GM12878 (cell line): ENCODE data around the gene SLA2. TPM values are rescaled to one million over a fixed set of nuclear protein-coding genes. Genes with fewer than 3 reads are reported as not detected.

ENCODE experiments used
- ATAC-seq: fragments of 200-7000 bp; cut with Tn5 transposase; 3 replicates; pipeline ENCODE4 v1.9.1; 2020; ENCODE audit warnings: mild to moderate bottlenecking, moderate library complexity
- BruUV-seq: library from RNA; stranded (reverse); fragments of 400-500 nt; replicated peaks from 2 replicates; lab custom pipeline; 2021; lab: Mats Ljungman, UMichigan
- CTCF ChIA-PET: fragments of 300-600 bp; sonication (Branson Sonifier 250); formaldehyde crosslinking; extraction: SDS; loops from one replicate; lab custom pipeline; 2021; ENCODE audit warnings: inconsistent platforms; lab: Yijun Ruan, JAX
- POLR2A ChIA-PET: fragments of 350-600 bp; formaldehyde crosslinking; extraction: SDS; loops from one replicate; lab custom pipeline; 2021; ENCODE audit warnings: inconsistent platforms; lab: Charles Lee
- RAD21 ChIA-PET: fragments of 300-600 bp; sonication (Branson Sonifier 250); formaldehyde crosslinking; loops from one replicate; lab custom pipeline; 2023; ENCODE audit warnings: antibody characterized with exemption; ENCODE audit not compliant: unreplicated experiment; lab: Charles Lee
- SMC1A ChIA-PET: fragments of 300-600 bp; sonication (Branson Sonifier 250); formaldehyde crosslinking; loops from one replicate; lab custom pipeline; 2023; ENCODE audit not compliant: unreplicated experiment, uncharacterized antibody; lab: Charles Lee
- DNase-seq: peaks from one replicate; pipeline ENCODE4 v3.0.0-alpha.2; 2011; ENCODE audit warnings: low read depth, low spot score
- FAIRE-seq: peaks from 3 replicates; lab custom pipeline; 2011; peaks lifted over from hg19 to GRCh38; lab: Jason Lieb, UNC
- H2AFZ ChIP-seq: 2 replicates; pipeline ENCODE4 v1.6.0; 2011; ENCODE audit warnings: low read depth, low read length, control low read depth; ENCODE audit not compliant: control insufficient read depth
- H3K27ac ChIP-seq: 2 replicates; pipeline ENCODE4 v1.5.1; 2011; ENCODE audit warnings: control low read depth; ENCODE audit not compliant: control insufficient read depth, insufficient read depth
- H3K27me3 ChIP-seq, 2 experiments: replicated peaks in 1 of 2; 2 replicates each; pipeline versions ENCODE4 v1.6.0 to v1.6.1; 2011; ENCODE audit warnings: low read length in 1 of 2; ENCODE audit not compliant: control insufficient read depth in 2 of 2, insufficient read depth in 2 of 2
- H3K36me3 ChIP-seq, 2 experiments: 2 replicates each; pipeline ENCODE4 v1.5.1; 2011; ENCODE audit warnings: low read length in 1 of 2; ENCODE audit not compliant: control insufficient read depth in 2 of 2, insufficient read depth in 2 of 2
- H3K4me1 ChIP-seq: 2 replicates; pipeline ENCODE4 v1.6.1; 2011; ENCODE audit warnings: mild to moderate bottlenecking, low read length, moderate library complexity, mixed read lengths; ENCODE audit not compliant: control insufficient read depth, insufficient read depth
- H3K4me2 ChIP-seq: 2 replicates; pipeline ENCODE4 v1.6.0; 2011; ENCODE audit warnings: control low read depth; ENCODE audit not compliant: control insufficient read depth, insufficient read depth
- H3K4me3 ChIP-seq: fragments of 200-600 bp; sonication (generic); 2 replicates; pipeline ENCODE4 v1.5.1; 2016
- H3K79me2 ChIP-seq: 2 replicates; pipeline ENCODE4 v1.6.0; 2011; ENCODE audit warnings: low read length; ENCODE audit not compliant: control insufficient read depth, insufficient read depth
- H3K9ac ChIP-seq: 2 replicates; pipeline ENCODE4 v1.8.0; 2011; ENCODE audit warnings: low read length, control low read depth, mixed read lengths; ENCODE audit not compliant: control insufficient read depth, insufficient read depth
- H3K9me3 ChIP-seq: replicated peaks from 3 replicates; pipeline ENCODE4 v1.5.1; 2011; ENCODE audit warnings: mild to moderate bottlenecking, low read length; ENCODE audit not compliant: control insufficient read depth, insufficient read depth
- H4K20me1 ChIP-seq: 2 replicates; pipeline ENCODE4 v1.6.0; 2011; ENCODE audit not compliant: control insufficient read depth, insufficient read depth
- BCL3 ChIP-seq: IDR thresholded peaks from 2 replicates; pipeline ENCODE4 v1.6.1; 2011; ENCODE audit warnings: borderline replicate concordance, low read depth, mild to moderate bottlenecking, moderate library complexity, low read length; ENCODE audit not compliant: insufficient read depth, poor library complexity, severe bottlenecking
- CBX5 ChIP-seq: sonication (generic); IDR thresholded peaks from 2 replicates; pipeline ENCODE4 v1.6.1; 2016; ENCODE audit warnings: low read depth, moderate library complexity, mild to moderate bottlenecking, inconsistent platforms
- CHD1 ChIP-seq: IDR thresholded peaks from 2 replicates; pipeline ENCODE4 v1.6.1; 2012; ENCODE audit warnings: low read depth, low read length, improper control_type of control experiment
- CUX1 ChIP-seq: IDR thresholded peaks from 2 replicates; pipeline ENCODE4 v1.6.1; 2012; ENCODE audit warnings: improper control_type of control experiment, low read depth, low read length; ENCODE audit not compliant: insufficient replicate concordance
- FOS ChIP-seq: IDR thresholded peaks from 3 replicates; pipeline ENCODE4 v1.6.1; 2011; ENCODE audit warnings: borderline replicate concordance; ENCODE audit not compliant: insufficient read length; ENCODE audit errors: extremely low read depth
- MLLT1 ChIP-seq: fragments of 450-650 bp; IDR thresholded peaks from 2 replicates; pipeline ENCODE4 v1.6.1; 2016; ENCODE audit warnings: mild to moderate bottlenecking
- MTA2 ChIP-seq: fragments of 450-650 bp; IDR thresholded peaks from 2 replicates; pipeline ENCODE4 v1.6.1; 2016; ENCODE audit warnings: low read depth, mild to moderate bottlenecking, moderate library complexity
- MYB ChIP-seq: fragments of 150-350 bp; IDR thresholded peaks from 2 replicates; pipeline ENCODE4 v1.6.1; 2014; ENCODE audit warnings: mild to moderate bottlenecking, low read depth, low read length, borderline replicate concordance
- PAX5 ChIP-seq: IDR thresholded peaks from 2 replicates; pipeline ENCODE4 v1.6.1; 2011; ENCODE audit warnings: low read depth, low read length, borderline replicate concordance
- RUNX3 ChIP-seq: IDR thresholded peaks from 2 replicates; pipeline ENCODE4 v1.6.1; 2012; ENCODE audit warnings: low read length, inconsistent platforms
- STAT1 ChIP-seq: fragments of 450-650 bp; conservative IDR thresholded peaks from 2 replicates; pipeline ENCODE4 v1.6.1; 2014; ENCODE audit warnings: antibody characterized with exemption, mild to moderate bottlenecking
- TBL1XR1 ChIP-seq: IDR thresholded peaks from 2 replicates; pipeline ENCODE4 v1.6.1; 2012; ENCODE audit warnings: low read depth, low read length, improper control_type of control experiment
- WGBS: methylation state at CpG from one replicate; pipeline ENCODE4 v1.1.6; 2016; ENCODE audit warnings: low lambda C conversion rate; ENCODE audit not compliant: insufficient replicate concordance, insufficient coverage; ENCODE audit errors: missing lambda C conversion rate; 5-methylcytosine and 5-hydroxymethylcytosine counted together
- in situ Hi-C: fragments of 300-500 bp; cut with MboI; formaldehyde crosslinking; loops from 9 replicates; pipeline ENCODE4 v1.14.3; 2018; ENCODE audit warnings: mixed read lengths
- intact Hi-C: fragments of 100-400 bp; cut with micrococcal nuclease; formaldehyde crosslinking; loops from one replicate; pipeline ENCODE4 v1.14.2; 2022; ENCODE audit not compliant: unreplicated experiment
- polyA plus RNA-seq, 11 experiments: library from polyadenylated mRNA; depleted of rRNA in 4 of 11; unstranded in 6 of 11; stranded (reverse) in 5 of 11; fragments of >200 nt; fragmentation: Nextera tagmentation in 4 of 11; fragmentation: Illumina TruSeq in 1 of 11; extraction: Ambion mirVana in 4 of 11; extraction: Trizol in 1 of 11; gene quantifications; 1 replicate in 1 of 11; 2 replicates in 10 of 11; pipeline versions ENCODE4 v1.2.1 to v1.2.3, GENCODE V29; 2011 to 2016; ENCODE audit warnings: inconsistent platforms in 2 of 11, missing spikeins in 2 of 11, low read depth in 1 of 11
- total RNA-seq, 4 experiments: library from RNA; depleted of rRNA in 3 of 4; stranded (reverse); fragments of >200 nt in 3 of 4; fragmentation: Illumina TruSeq in 1 of 4; extraction: Trizol in 1 of 4; gene quantifications; 2 replicates each; pipeline versions ENCODE4 v1.2.1 to v1.2.3, GENCODE V29; 2013 to 2021

The SLA2 gene
- total and polyA plus RNA-seq, 10 of the 15 experiments (the other 5 are each of a cell fraction or from before 2014, with no cell fraction given), result 0.29 to 3.3 (median 1.4) TPM

- TF ChIP-seq FOS (no peak), STAT1 (no peak), BCL3 (no peak)
- TF ChIP-seq, all 136 proteins: peak for 0
These were observed 38.8 kb upstream of the SLA2 start (continued) for GRCh38 chr20:36684747-36685146.

GRCh38 chr20:36682311-36682710 lies 36.3 kb upstream of the SLA2 start:
- Histone ChIP-seq H3K36me3 (peaks cover 0 to 2% of the 10 kb centered on the region in 2 experiments; a peak in 1 of 4 replicates), H3K27me3 (no peaks in the 10 kb centered on the region), H2AFZ (no peak overlapping the region), H3K4me3 (no peak overlapping the region), H3K9me3 (no peaks in the 10 kb centered on the region), H3K4me1 (no peaks in the 10 kb centered on the region), H4K20me1 (no peaks in the 10 kb centered on the region), H3K4me2 (no peak overlapping the region), H3K27ac (no peak overlapping the region), H3K79me2 (no peaks in the 10 kb centered on the region), H3K9ac (no peak overlapping the region)
- in situ Hi-C loops (no loop called here), intact Hi-C loops (no loop called here)
- ATAC-seq (no peak), FAIRE-seq (no peak), DNase-seq (no peak)
- ChIA-PET POLR2A (no interaction called here), SMC1A (interaction anchor here (1.6 to 1.9 kb wide), 2 partner anchors 11 to 72 kb away, joined by 4 to 5 read pairs; no protein-coding TSS in a partner anchor), RAD21 (no interaction called here), CTCF (interaction anchor here (0.9 to 1.2 kb wide), 4 partner anchors 29 to 363 kb away, joined by 3 read pairs; partner anchors contain the start of genes DSN1 and RAB5IF)
- BruUV-seq, result no TSS peak
- 4% methylated on average over 1 of the region's 1 CpG for WGBS
- TF ChIP-seq STAT1 (no peak), CUX1 (no peak), RUNX3 (no peak), TBL1XR1 (no peak), CBX5 (no peak), BCL3 (no peak), MTA2 (no peak), PAX5 (no peak), MYB (no peak), MLLT1 (no peak), CHD1 (no peak)
